NK-92 treated with Interleukin-12 subunit alpha and Interleukin-12 subunit beta, amount 100 ng/mL, for 24 hours (cell line): ENCODE measurements around the gene USP8.
"Not testable (repeated sequence)": the region's sequence is repeated elsewhere in the genome, so short reads cannot be mapped to it uniquely, and the experiment has no call there.

Source experiments
- DNase-seq: peaks from one replicate; lab custom pipeline; 2025; lab: John Stamatoyannopoulos, UW

USP8 gene

DNA sequence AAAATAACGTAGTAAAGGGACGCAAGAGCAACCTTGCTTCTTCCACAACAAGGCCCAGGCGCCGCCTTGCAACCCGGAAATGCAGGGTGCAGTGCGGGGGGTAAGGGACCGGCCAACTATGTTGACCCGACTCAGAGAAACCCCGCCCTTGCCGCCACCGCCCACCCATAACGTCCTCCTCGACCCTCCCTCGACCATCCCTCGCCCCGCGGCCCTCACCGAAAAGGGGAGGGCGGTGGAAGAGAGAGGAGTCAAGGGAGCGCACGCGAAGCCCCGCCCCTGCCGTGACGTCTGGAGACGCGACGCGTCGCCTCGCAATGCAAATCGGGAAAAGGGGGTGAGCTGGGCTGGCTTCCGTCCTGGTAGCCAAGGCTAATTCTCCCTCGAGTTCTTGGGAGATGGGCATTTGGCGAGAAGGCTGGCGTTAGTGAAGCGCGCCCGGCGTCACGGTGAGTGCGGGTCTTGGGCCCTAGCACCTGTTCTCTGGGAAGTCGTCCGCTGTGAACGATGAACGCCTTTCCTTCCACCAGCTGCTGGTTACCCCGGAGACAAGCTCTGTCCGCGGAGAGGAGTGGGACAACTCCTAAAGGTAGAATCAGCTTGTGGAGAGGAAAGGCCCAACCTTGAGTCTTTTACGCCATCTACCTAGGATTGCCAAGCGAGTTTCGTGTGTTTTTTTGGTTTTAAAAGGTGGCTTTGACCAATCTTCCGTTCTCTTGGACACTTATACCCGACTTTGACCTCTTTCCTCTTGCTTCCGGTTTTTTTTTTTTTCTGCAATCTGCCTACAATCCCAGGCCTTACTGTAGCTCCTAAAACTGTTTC lies at the start of gene USP8:
TSS of gene USP8 (plus strand) at position 340 of the 825 bp plus-strand sequence. CDS start 14,669 bp downstream, outside the sequence.
- peak; percentile 100 for DNase-seq

DNA sequence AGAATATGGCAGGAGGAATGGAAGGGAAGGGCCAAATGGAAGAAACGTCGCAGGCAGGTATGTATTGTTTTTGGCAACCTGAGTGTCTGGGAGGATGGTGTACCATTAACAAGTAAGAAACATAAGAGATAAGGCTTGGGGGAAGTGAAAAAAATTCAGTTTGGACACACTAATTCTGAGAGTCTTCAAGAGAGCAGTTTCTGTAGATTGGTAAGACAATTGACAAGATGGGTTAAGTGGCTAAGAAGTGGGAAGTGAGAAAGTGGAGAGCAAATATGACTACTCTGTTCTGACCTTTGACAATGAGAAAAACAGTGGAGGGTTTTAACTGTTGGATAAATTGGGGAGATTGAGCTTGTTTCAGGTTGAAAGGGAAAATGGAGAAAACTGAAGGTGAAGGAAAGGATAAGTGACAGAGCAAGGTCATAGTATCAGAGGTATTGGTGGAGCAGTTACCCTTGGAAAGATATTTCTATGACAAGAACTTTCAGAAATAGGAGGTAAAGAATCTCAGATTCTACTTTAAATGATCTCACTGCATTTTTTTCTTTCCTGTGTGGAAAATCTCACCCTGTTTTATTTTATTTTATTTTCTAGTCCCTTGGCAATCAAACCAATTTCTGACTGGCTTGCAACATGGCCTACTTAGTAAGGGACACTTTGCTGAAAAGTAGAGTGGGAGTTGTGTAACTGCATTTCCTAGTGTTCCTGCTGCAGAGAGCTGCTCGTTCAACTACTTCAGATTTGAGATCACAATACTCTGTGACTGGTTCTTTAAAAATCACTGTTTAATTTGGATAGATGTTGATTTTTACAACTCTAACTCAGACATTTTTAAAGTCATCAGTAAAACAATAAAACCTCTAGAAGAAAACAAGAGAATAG lies 46.1 kb upstream of the USP8 start:
- no peak for DNase-seq

DNA sequence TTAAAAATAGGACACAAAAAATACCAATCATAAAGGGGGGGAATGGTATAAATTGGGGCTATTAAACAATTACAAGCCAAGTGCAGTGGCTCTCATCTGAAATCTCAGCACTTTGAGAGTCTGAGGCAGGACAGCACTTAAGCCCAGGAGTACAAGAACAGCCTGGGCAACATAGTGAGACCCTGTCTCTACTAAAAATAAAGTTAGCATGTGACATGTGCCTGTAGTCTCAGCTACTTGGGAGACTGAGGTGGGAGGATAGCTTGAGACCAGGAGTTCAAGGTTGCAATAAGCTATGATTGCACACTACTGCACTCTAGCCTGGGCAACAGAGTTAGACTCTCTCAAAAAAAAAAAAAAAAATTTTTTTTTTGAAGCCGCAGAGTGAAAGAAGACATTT lies 45.4 kb upstream of the USP8 start:
- no peak for DNase-seq

DNA sequence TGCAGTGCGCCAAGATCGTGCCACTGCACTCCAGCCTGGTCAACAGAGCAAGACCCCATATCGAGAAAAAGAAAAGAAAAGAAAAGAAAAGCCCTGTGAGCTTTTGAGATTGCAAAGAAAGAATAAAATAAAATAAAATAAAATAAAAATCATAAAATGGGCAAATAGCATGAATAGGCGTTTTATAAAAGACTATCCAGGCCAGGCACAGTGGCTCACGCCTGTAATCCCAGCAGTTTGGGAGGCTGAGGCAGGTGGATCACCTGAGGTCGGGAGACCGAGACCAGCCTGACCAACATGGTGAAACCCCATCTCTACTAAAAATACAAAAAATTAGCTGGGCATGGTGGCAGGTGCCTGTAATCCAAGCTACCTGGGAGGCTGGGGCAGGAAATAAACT lies 44.8 kb upstream of the USP8 start:
- DNase-seq: not testable (repeated sequence)

DNA sequence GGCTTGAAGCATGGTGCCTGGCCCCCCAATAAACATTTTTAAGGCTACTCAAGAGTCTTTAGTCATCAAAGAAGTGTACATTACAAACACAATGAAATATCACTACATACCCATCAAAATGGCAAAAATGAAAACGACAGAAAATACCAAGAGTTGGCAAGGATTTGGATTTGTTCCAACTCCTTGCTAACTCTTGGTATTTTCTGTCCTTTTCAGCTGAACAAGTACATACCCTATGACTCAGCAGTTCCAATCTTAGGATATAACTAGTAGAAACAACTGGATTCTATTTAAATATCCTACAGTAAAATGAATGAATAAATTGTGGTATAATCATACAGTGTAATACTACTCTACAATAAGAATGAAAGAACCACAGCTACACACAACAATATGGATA lies 44.1 kb upstream of the USP8 start:
- no peak for DNase-seq

DNA sequence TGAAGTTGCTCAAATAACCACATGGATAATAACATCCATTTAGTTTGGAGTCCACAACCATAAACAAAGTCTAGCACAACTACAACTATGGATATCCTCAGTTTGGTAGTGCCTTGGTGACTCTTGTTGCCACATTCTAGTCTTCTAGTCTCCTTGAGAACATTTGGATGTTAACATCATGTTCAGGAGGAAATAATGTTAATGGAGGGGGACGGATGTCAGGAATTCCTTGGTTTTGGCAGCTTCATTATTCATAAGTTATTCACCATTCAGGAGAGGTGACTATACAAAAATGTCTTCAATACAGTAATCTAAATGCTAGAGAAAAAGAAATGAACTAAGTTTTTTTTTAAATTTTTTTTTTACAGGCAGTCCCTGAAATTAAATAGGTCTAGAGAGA lies 42.8 kb upstream of the USP8 start:
- no peak for DNase-seq

DNA sequence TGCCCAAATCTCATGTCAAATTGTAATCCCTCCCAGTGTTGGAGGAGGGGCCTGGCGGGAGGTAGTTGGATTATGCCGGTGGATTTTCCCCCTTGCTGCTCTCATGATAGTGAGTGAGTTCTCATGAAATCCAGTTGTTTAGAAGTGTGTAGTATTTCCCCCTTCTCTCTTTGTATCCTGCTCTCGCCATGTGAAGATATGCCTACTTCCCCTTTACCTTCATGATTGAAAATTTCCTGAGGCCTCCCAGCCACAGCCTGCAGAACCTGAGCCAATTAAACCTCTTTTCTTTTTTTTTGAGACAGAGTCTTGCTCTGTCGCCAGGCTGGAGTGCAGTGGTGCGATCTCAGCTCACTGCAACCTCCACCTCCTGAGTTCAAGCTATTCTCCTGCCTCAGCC lies 41.8 kb upstream of the USP8 start:
- not testable (repeated sequence) for DNase-seq

DNA sequence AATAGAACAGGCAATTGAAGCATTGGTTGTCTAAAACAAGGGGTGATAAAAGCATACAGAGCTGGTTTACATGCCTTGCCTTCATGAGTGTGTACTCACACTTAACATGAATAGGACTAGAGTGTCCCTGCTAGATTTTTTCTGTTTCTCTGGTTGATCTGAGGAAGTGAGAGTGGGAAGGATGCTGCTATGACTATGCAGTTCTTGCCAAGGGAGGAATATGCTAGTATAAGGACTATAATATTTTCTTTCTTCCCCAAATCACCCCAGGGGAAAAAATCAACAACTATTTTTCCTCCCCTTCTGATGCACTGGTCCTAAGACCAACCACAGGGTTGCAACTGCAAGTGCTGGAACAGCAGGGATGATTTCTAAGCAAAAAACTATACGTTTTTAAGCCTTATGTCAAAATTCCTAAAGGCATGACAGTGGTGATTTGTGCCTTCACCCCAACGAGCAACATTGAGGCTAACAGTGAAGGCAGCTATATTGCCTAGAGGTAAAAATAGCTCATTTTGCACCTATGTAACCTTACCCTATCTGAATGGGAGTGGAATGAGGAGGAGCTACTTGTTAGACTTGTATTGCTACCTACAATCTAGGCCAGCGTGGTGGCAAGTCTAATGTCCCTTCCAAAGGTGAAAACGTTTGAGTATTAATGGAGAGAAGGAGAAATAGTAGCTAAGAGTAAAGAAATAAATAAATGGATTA lies 33.5 kb upstream of the USP8 start:
- no peak for DNase-seq

GRCh38 chr15:50391561-50391960 lies 32.6 kb upstream of the USP8 start:
- not testable (repeated sequence) for DNase-seq

GRCh38 chr15:50411870-50412269 lies 12.3 kb upstream of the USP8 start:
- no peak for DNase-seq

GRCh38 chr15:50414624-50415023 lies 9.6 kb upstream of the USP8 start:
- DNase-seq: no peak

DNA sequence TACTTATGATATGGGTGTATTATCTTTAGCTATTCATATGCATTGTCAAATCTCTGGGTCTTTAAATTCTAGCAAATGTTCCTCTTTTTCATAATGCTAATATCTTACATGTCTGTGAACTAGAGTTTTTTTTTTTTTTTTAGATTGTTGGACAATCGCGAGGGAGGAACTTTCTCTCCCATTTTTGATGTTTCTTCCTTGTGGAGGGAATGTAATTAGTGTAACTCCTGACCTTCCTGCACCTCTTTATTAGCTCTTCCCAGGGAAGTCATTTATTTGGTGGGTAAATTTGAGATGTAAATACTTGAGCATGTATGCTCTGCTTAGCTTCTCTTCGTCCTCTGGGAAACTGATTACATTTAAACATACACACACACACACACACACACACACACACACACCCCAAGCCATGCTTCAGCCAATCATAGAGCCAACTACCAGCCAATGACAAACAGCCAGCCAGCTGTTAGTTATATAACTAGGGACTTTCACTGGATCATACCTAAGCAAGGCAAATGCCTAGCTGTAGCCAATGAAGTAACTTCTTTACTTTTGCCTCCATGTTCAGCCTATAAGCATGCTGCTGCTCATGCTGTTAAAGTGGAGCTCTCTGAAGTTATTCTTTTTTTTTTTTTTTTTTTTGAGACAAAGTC lies 8.3 kb upstream of the USP8 start:
- DNase-seq: no peak

DNA sequence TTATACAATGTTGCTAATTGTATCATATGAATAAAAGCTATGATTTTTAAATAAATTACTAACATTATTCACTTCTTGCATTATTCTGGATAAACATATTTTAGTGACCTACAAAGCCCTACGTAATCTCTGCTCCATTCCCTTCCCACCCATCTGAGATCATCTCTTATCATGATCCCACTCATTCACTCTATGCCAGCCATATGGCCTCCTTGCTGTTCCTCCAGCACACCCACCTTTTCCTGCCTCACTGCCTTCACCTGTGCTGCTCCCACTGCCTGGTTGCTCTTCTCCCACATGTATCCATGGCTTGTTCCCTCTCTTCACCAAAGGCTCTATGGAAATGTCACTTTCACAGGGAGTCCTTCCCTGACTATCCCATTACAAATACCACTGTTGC lies 7.3 kb upstream of the USP8 start:
- no peak for DNase-seq

DNA sequence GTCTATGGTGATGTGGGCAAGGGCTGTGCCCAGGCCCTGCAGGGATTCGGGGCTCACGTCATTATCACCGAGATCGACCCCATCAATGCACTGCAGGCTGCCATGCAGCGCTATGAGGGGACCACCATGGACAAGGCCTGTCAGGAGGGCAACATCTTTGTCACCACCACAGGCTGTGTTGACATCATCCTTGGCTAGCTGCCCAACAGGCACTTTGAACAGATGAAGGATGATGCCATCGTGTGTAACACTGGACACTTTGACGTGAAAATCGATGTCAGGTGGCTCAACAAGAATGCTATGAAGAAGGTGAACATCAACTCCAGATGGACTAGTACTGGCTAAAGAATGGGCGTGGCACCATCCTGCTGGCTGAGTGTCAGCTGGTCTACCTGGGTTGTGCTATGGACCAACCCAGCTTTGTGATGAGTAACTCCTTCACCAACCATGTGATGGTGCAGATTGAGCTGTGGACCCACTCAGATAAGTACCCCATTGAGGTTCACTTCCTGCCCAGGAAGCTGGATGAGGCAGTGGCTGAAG lies 6.1 kb upstream of the USP8 start:
- no peak for DNase-seq

DNA sequence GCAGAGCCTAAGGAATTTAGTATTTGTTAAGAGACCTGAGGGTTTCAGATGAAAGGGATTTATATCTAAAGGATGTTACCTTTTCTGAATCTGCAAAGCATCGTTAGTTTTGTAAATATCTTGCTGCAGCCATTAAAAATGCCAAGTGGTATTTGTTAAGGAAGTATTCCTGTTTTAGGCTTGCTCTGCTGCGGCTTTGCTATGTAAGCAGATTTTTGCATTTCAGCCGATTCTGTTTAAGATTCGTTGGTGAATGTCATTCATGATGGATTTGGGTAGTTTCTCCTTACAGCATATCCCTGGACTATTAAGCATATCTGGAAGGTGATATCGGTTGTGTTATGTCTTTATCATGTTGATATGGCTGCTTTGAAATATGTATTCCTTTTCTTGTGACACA lies 1.0 kb downstream of the USP8 start:
- DNase-seq: no peak

GRCh38 chr15:50425678-50426246 lies 1.6 kb downstream of the USP8 start:
- not testable (repeated sequence) for DNase-seq

GRCh38 chr15:50426428-50426827 lies 2.2 kb downstream of the USP8 start:
- DNase-seq: no peak

DNA sequence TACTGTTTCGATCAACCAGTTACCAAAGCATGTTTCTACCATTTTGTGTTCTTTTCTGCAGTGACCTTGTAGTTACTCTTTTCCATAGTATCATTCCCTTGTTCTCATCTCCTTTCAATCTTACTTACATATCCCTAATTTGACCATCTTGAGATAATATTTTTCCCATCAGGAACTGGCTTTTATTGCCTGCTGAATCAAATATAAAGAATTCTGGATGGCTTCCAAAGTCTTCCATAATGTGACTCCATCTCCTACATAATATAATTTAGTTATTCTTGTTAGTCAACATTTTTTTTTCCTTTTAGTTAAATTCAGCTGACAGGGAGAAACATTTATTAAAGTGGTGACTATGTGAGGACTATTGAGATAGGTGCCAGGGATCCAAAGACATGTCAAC lies 7.0 kb downstream of the USP8 start:
- DNase-seq: no peak

- no peak for DNase-seq
These were observed 8.0 kb downstream of the USP8 start for GRCh38 chr15:50432230-50432629.

DNA sequence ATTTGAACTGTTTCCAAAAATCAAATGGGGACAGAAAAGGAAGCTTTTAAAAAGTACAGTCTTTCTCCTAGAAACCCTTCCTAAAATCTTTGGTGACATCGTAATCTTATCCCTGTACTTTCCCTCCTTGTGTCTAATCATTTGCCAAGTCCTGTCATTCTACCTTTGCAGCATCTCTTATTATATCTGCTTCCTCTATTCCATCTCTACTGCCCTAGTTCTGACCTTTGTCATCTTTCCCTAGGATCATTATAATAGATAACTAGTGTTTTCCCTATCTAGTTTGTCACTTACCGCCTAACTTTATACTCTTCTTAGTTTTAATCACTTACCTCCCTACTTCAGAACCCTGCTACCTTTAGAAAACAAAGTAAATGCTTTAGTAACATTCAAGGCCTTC lies 11.6 kb downstream of the USP8 start:
- DNase-seq: no peak

- DNase-seq: no peak
These were observed 14.0 kb downstream of the USP8 start for GRCh38 chr15:50438251-50438650.
